Esophagus squamous epithelium (tissue), 5 donors: ENCODE data around the gene HDGFL2. TPM values are rescaled to one million over a fixed set of nuclear protein-coding genes. Genes with fewer than 3 reads are reported as not detected.

ENCODE experiments used
- DNase-seq: peaks from one replicate; lab custom pipeline; 2025; lab: John Stamatoyannopoulos, UW
- H3K27ac ChIP-seq, 4 donors: fragments of 200-600 bp; sonication (generic); one replicate each; pipeline ENCODE4 v1.5.1; 2016 to 2019; ENCODE audit warnings: mild to moderate bottlenecking in 1 of 4
- H3K27me3 ChIP-seq, 4 donors: fragments of 200-600 bp; sonication (generic); 1 replicate in 3 of 4; 2 replicates in 1 of 4; pipeline versions ENCODE4 v1.5.1 to v1.6.0; 2017 to 2021; ENCODE audit warnings: antibody characterized with exemption in 1 of 4
- H3K36me3 ChIP-seq, 3 donors: fragments of 200-600 bp; sonication (generic); one replicate each; pipeline ENCODE4 v1.5.1; 2016 to 2019
- H3K4me1 ChIP-seq, 3 donors: fragments of 200-600 bp; sonication (generic); one replicate each; pipeline ENCODE4 v1.5.1; 2017 to 2019
- H3K4me3 ChIP-seq, 4 donors: fragments of 200-600 bp; sonication (generic); 1 replicate in 3 of 4; 2 replicates in 1 of 4; pipeline ENCODE4 v1.5.1; 2016 to 2019; ENCODE audit warnings: mild to moderate bottlenecking in 2 of 4, moderate library complexity in 1 of 4
- H3K9me3 ChIP-seq, 3 donors: fragments of 200-600 bp; sonication (generic); one replicate each; pipeline ENCODE4 v1.5.1; 2016 to 2019
- POLR2A ChIP-seq, 4 donors: fragments of 450-650 bp; IDR thresholded peaks; one replicate each; pipeline ENCODE4 v1.6.1; 2017; ENCODE audit warnings: antibody characterized with exemption in 4 of 4, mild to moderate bottlenecking in 4 of 4, moderate library complexity in 3 of 4
- WGBS, 2 donors: methylation state at CpG; one replicate each; pipeline ENCODE4 v1.1.5; 2018; 5-methylcytosine and 5-hydroxymethylcytosine counted together
- intact Hi-C: fragments of 100-400 bp; cut with DNase I; formaldehyde crosslinking; loops from one replicate; pipeline ENCODE4 v1.15.0; 2022
- total RNA-seq, 4 donors: library from RNA; depleted of rRNA; stranded (reverse); fragments of >200 nt; gene quantifications; one replicate each; pipeline ENCODE4 v1.1.0, GENCODE V29; 2016
- TF ChIP-seq, protein P1 (sequence below), 6 experiments: fragments of 450-650 bp in 4 of 6; fragments of 200-600 bp in 2 of 6; sonication (generic) in 2 of 6; IDR thresholded peaks; one replicate each; pipeline ENCODE4 v1.5.1; 2016 to 2019; ENCODE audit warnings: antibody characterized with exemption in 6 of 6, mild to moderate bottlenecking in 4 of 6, moderate library complexity in 4 of 6
- donor health status: DM: yes; HTN: yes; CAD: no.

Gene HDGFL2
- total RNA-seq, 4 donors from 2014 or later = 18.4 to 28.8 (median 20.5) TPM

DNA sequence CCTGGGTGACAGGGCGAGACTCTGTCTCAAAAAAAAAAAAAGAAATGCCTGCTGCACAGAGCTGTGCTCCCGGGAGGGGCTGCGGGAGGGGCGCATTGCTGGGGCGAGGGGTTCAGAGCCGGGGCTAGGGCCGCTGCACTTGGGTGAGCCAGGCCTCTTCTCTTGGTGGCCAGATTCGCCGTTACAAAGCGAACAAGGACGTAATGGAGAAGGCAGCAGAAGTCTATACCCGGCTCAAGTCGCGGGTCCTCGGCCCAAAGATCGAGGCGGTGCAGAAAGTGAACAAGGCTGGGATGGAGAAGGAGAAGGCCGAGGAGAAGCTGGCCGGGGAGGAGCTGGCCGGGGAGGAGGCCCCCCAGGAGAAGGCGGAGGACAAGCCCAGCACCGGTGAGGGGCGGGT is 27.2 kb downstream of the HDGFL2 start:
- intact Hi-C loops = no loop called here
- H3K36me3 ChIP-seq = peaks cover 35 to 98% (median 49%) of the 10 kb centered on the region in 3 donors
- no peaks in the 10 kb centered on the region for H3K9me3 ChIP-seq
- no peaks in the 10 kb centered on the region for H3K4me1 ChIP-seq
- no peak overlapping the region for H3K4me3 ChIP-seq
- TF ChIP-seq, protein P1, sequence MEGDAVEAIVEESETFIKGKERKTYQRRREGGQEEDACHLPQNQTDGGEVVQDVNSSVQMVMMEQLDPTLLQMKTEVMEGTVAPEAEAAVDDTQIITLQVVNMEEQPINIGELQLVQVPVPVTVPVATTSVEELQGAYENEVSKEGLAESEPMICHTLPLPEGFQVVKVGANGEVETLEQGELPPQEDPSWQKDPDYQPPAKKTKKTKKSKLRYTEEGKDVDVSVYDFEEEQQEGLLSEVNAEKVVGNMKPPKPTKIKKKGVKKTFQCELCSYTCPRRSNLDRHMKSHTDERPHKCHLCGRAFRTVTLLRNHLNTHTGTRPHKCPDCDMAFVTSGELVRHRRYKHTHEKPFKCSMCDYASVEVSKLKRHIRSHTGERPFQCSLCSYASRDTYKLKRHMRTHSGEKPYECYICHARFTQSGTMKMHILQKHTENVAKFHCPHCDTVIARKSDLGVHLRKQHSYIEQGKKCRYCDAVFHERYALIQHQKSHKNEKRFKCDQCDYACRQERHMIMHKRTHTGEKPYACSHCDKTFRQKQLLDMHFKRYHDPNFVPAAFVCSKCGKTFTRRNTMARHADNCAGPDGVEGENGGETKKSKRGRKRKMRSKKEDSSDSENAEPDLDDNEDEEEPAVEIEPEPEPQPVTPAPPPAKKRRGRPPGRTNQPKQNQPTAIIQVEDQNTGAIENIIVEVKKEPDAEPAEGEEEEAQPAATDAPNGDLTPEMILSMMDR (IDR thresholded peaks at IDR 0.05) = no peak
- TF ChIP-seq POLR2A (IDR thresholded peaks at IDR 0.05) = no peak
- no peak for DNase-seq
- WGBS, 2 donors = 92 to 93% methylated on average over 17 to 19 of the region's 23 CpGs
- H3K27me3 ChIP-seq = no peaks in the 10 kb centered on the region
- H3K27ac ChIP-seq = no peak overlapping the region

DNA sequence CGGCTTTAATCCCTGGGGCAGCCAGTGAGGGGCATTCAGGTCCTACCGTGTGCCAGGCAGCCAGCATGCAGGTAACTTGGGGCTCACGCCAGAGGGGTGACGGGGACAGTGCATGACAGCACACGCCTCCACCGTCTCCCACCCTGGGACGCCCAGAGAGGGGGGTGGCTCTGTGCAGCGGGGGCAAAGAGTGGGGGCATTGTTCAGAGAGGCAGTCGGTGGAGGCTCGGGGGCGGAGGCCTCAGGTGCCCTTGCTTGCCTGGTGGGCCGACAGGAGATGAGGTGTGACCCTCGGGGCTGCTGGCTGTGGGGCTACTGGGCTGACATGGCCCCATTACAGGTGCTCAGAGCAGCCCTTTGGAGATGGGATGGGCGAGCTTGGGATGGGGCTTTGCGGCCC is 27.8 kb downstream of the HDGFL2 start:
- intact Hi-C loops = no loop called here
- Histone ChIP-seq H3K27ac (no peak overlapping the region), H3K27me3 (no peaks in the 10 kb centered on the region), H3K9me3 (no peaks in the 10 kb centered on the region), H3K4me1 (no peaks in the 10 kb centered on the region), H3K36me3 (peaks cover 31 to 98% (median 51%) of the 10 kb centered on the region in 3 donors), H3K4me3 (no peak overlapping the region)
- no peak for DNase-seq
- TF ChIP-seq, protein P1 (IDR thresholded peaks at IDR 0.05) = no peak
- no peak for TF ChIP-seq POLR2A (IDR thresholded peaks at IDR 0.05)
- 85 to 100% methylated on average over 1 to 7 of the region's 15 CpGs for WGBS, 2 donors

DNA sequence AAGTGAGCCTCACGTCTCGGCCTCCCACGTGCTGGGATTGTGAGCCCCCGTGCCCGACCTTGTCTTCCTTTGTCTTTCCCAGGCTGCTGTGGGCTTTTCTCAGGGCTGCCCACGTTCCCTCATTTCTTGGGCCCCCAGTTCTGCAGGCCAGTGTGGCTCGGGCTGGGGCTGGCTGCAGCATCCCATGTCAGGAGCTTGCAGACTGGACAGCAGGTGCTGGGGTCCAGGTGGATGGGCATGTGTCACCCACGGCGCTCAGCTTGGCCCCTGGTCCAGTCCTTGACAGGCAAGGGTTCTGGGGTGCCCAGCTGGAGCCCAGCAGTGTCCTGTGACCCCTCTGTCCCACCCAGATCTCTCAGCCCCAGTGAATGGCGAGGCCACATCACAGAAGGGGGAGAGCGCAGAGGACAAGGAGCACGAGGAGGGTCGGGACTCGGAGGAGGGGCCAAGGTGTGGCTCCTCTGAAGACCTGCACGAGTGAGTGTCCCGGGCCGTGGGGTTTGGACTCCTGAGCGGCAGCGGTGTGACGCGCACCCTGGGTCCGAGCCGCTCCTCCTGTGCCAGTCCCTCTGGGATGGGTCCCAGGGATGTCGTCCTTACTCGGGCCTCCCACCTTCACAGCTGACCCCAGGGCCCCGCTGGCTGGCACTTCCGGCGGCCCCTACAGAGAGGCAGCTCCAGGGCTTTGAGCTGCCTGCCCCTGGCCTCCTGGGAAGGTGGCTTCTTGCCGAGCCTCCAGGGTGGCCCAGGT is 28.9 kb downstream of the HDGFL2 start:
- no peak for DNase-seq
- Histone ChIP-seq H3K4me3 (no peak overlapping the region), H3K27ac (no peak overlapping the region), H3K4me1 (no peaks in the 10 kb centered on the region), H3K9me3 (no peaks in the 10 kb centered on the region), H3K27me3 (no peaks in the 10 kb centered on the region), H3K36me3 (peaks cover 25 to 98% (median 51%) of the 10 kb centered on the region in 3 donors)
- intact Hi-C loops = no loop called here
- 97% methylated on average over 5 of the region's 29 CpGs; no CpG with 5 or more reads in 1 of the 2 donors for WGBS, 2 donors
- TF ChIP-seq, protein P1 (IDR thresholded peaks at IDR 0.05) = no peak
- no peak for TF ChIP-seq POLR2A (IDR thresholded peaks at IDR 0.05)

DNA sequence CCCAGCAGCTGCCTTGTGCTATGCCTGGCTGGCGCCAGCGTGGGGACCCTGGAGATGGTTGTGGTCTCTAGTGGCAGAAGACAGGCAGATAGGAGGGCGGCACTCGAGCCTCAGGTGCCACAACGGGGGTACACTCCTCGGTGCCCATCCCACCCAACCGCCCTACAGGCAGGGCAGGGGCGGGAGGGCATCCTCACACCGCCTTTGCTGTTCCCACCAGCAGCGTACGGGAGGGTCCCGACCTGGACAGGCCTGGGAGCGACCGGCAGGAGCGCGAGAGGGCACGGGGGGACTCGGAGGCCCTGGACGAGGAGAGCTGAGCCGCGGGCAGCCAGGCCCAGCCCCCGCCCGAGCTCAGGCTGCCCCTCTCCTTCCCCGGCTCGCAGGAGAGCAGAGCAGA is 29.6 kb downstream of the HDGFL2 start:
- peaks cover 19 to 94% (median 51%) of the 10 kb centered on the region in 3 donors for H3K36me3 ChIP-seq
- intact Hi-C loops = no loop called here
- H3K9me3 ChIP-seq = no peaks in the 10 kb centered on the region
- H3K4me1 ChIP-seq = no peaks in the 10 kb centered on the region
- 85 to 92% methylated on average over 2 to 9 of the region's 25 CpGs for WGBS, 2 donors
- no peak overlapping the region for H3K27ac ChIP-seq
- H3K27me3 ChIP-seq = no peaks in the 10 kb centered on the region
- TF ChIP-seq, protein P1 (IDR thresholded peaks at IDR 0.05) = no peak
- no peak for TF ChIP-seq POLR2A (IDR thresholded peaks at IDR 0.05)
- DNase-seq = no peak
- no peak overlapping the region for H3K4me3 ChIP-seq

DNA sequence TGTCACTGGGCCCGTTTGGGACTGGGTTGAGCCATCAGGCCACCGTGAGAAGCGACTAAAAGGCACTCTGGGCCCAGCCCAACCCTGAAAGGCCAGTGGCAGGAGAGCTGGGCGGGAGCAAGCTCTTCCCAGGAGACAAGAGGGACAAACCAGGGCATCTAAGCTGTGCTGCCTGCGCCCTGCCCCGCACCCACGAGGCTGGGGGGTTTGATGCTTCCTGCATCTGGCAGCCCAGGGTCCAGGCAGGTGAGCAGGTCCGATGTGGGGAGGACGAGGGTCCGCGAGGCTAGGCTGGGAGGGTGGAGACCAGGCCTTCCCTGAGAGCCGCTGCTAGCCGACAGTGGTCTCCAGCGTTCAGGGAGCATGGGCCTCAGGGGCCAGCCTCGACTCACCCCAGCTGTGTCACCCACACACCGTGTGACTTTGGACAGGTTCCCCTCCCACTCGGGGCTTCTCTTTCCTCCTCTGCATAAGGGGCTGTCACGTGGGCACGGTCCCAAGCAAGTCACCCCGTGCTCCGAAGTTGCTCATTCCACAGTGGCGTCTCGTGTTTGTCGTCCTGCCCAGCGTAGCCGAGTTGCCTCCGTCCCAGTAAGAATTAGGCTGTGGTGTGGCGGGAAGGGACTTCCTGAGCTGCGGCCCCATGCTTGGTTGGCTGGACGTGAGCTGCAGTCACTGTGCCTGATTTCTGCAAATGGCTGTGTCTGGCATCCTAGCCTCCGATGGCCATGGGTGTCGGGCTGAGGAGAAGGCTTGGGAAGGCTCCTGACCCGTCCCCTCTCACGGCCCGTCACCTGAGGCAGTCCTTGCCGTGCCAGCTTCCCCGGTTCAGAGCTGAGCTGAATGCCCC is 30.4 kb downstream of the HDGFL2 start:
- WGBS, 2 donors = 73% methylated on average over 20 of the region's 37 CpGs; no CpG with 5 or more reads in 1 of the 2 donors
- Histone ChIP-seq H3K27ac (no peak overlapping the region), H3K4me1 (no peaks in the 10 kb centered on the region), H3K27me3 (no peaks in the 10 kb centered on the region), H3K9me3 (no peaks in the 10 kb centered on the region), H3K36me3 (peaks cover 19 to 86% (median 51%) of the 10 kb centered on the region in 3 donors), H3K4me3 (no peak overlapping the region)
- no peak for DNase-seq
- intact Hi-C loops = no loop called here
- TF ChIP-seq POLR2A (IDR thresholded peaks at IDR 0.05) = no peak
